GM18867 (cell line): ENCODE data around the gene SH3YL1.
"Not testable (repeated sequence)": the region's sequence is repeated elsewhere in the genome, so short reads cannot be mapped to it uniquely, and the experiment has no call there.

ENCODE experiments used
- ATAC-seq: cut with Tn5 transposase; IDR thresholded peaks from one replicate; pipeline ENCODE4 v1.9.1; 2021; ENCODE audit warnings: mild to moderate bottlenecking, moderate library complexity; ENCODE audit not compliant: unreplicated experiment

Gene SH3YL1

GRCh38 chr2:184695-185094 lies 79.1 kb downstream of the SH3YL1 start:
- ATAC-seq: no peak

DNA sequence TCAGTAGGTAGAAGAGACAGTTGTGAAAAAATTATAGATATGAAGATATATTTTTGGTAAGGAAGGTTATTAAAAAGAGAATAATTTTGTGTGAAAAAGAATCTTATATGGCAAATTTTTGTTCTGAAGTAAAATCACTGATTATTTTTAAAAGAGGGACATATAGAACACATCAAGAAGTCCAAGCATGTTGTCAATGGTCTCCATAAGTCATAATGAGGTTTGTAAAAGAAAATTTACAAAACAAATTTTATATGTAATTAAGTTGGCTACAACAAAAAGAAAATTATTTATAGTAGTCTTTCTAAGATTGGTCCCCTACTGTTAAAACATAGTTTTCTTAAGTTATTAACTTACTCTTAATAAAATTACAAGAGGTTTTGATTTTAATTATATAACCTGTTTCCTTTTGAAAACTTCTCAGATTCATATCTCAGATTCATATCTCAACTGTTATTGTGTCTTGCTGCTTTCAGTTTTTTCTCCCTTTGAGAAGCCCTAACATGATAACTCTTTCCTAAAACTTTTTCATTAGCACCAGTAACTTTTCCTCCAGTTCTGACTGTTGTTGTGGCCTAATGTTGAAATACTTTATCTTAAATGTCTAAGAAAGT lies 81.2 kb downstream of the SH3YL1 start:
- no peak for ATAC-seq

- no peak for ATAC-seq
These were observed 83.5 kb downstream of the SH3YL1 start for GRCh38 chr2:180311-180710.

DNA sequence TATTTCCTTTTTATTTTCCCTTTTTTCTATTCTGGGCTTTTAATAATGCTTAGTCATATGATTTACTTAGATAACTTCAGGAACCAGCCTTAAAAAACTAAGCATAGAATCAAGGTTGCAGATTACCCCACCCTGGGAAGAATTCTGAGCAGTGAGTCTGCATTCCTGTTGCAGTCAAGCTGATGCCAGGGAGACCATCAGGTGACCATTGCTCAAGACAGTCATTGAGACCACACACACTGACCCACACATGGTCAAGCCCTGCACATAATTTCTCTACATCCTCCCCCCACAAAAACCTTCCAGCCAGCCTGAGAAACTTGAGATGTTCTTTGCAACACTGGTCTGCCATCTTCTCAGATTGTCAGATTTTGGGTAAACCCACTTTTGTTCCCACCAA lies 83.9 kb downstream of the SH3YL1 start:
- no peak for ATAC-seq

DNA sequence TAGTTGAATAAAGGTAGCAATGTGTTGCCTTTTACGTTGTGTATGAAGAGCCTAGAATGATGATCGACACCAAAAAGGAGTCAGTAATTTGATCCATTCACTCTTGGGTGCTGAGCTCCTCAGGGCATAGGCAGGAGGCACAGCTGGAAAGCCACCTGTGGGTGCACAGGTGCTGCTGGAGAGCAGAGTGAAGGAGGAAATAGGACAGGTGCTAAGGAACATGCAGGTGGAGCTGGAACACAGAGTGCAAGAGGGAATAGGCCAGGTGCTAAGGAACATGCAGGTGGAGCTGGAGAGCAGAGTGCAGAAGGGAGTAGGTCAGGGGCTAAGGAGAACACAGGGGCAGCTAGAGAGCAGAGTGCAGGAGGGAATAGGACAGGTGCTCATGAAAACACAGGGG lies 86.1 kb downstream of the SH3YL1 start:
- no peak for ATAC-seq

DNA sequence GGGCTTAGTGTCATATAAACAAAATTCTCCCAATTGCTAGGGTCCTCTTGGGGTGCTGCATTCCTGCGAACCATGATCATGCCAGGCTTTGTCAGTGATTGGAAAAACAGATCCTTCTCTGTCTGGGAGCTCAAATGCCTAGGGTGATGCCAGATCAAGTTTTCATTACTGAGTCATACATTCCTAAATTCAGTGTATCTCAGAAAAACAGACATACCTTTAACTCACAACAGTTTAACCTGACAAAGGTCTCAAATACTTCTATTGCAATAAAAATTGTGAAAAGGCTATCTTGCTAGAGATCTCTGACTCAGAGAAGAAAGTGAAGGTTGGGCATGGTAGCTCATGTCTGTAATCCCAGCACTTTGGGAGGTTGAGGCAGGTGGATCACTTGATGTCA lies 86.9 kb downstream of the SH3YL1 start:
- ATAC-seq: no peak

DNA sequence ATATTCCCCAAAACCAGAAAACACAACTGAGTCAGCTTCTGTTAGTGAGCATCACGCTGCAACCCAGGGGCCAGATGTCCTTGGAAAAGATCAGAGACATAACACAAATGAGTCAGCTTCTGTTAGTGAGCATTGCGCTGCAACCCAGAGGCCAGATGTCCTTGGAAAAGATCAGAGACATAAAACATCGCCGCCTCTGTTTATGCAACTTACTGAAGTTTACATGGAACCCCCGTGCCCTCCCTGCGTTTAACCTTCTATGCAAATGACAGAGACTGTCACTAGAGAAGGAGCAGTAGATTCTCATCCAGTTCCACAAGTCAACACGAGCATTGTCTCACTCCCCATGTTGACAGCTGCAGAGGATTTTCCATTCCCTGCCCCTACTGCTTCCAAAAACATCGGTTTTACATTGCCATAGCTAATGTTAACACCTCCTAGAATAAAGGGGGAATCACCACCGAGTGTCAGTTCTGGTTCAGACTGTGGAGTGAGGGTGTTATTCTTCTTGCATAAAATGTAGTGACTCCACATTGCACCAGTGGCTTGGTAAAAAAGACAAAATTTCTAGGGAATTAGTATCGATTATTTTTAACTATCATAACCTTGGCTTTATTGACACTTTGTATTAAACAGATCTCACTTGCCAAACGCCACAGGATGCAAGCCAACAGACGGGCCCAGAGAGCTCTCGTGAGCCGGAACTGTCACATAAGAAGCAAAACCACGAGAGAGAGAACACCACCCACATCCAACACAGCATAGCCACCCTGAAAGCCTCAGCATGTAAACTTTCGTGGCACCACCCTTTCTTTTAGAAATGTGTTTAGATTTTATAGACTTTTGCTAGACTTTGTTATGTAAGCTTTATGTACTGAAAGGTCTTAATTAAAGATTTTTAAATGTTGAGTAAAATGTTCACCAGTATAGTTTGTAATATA lies 87.7 kb downstream of the SH3YL1 start:
- ATAC-seq: peak; percentile 91

GRCh38 chr2:175161-175786 lies 88.6 kb downstream of the SH3YL1 start:
- ATAC-seq: no peak

GRCh38 chr2:172120-172519 lies 91.7 kb downstream of the SH3YL1 start:
- ATAC-seq: not testable (repeated sequence)

GRCh38 chr2:169741-170140 lies 94.1 kb downstream of the SH3YL1 start:
- no peak for ATAC-seq
